DOHH2 (cell line): ENCODE data around the gene RLF.

ENCODE experiments used
- H3F3A ChIP-seq: fragments of 200-600 bp; sonication (generic), shearing (Covaris generic); 2 replicates; pipeline ENCODE4 v1.6.0; 2016; ENCODE audit warnings: antibody characterized with exemption, mild to moderate bottlenecking; ENCODE audit not compliant: control insufficient read depth, insufficient read depth
- H3K27ac ChIP-seq: fragments of 200-600 bp; sonication (generic); 2 replicates; pipeline ENCODE4 v1.5.1; 2014; ENCODE audit warnings: low read depth, mild to moderate bottlenecking, low read length, moderate library complexity
- H3K27me3 ChIP-seq: fragments of 200-600 bp; sonication (generic); 2 replicates; pipeline ENCODE4 v1.6.1; 2014; ENCODE audit warnings: mild to moderate bottlenecking, low read length, mixed read lengths; ENCODE audit not compliant: control insufficient read depth
- H3K36me3 ChIP-seq: fragments of 200-600 bp; sonication (generic); 2 replicates; pipeline ENCODE4 v1.6.1; 2014; ENCODE audit warnings: mild to moderate bottlenecking, low read length, moderate library complexity, mixed read lengths; ENCODE audit not compliant: control insufficient read depth
- H3K4me1 ChIP-seq: fragments of 200-600 bp; sonication (generic); 2 replicates; pipeline ENCODE4 v1.6.1; 2014; ENCODE audit warnings: mild to moderate bottlenecking, low read length, mixed read lengths; ENCODE audit not compliant: control insufficient read depth
- H3K4me2 ChIP-seq: fragments of 200-600 bp; sonication (generic); 2 replicates; pipeline ENCODE4 v1.6.0; 2014; ENCODE audit warnings: mild to moderate bottlenecking, low read length, moderate library complexity
- H3K4me3 ChIP-seq: fragments of 200-600 bp; sonication (generic); 2 replicates; pipeline ENCODE4 v1.5.1; 2014; ENCODE audit warnings: mild to moderate bottlenecking, low read length, mixed read lengths
- H3K79me2 ChIP-seq: fragments of 200-600 bp; sonication (generic); 2 replicates; pipeline ENCODE4 v1.6.1; 2014; ENCODE audit warnings: mild to moderate bottlenecking, low read length, mixed read lengths; ENCODE audit not compliant: control insufficient read depth
- H3K9me2 ChIP-seq: fragments of 200-600 bp; sonication (generic); replicated peaks from 2 replicates; pipeline ENCODE4 v1.6.1; 2014; ENCODE audit warnings: mild to moderate bottlenecking, low read length, mixed read lengths; ENCODE audit not compliant: control insufficient read depth
- H3K9me3 ChIP-seq: fragments of 200-600 bp; sonication (generic); 2 replicates; pipeline ENCODE4 v1.6.1; 2014; ENCODE audit warnings: antibody characterized with exemption, low read length, mixed read lengths; ENCODE audit not compliant: control insufficient read depth, insufficient read depth
- H4K20me1 ChIP-seq: fragments of 200-600 bp; sonication (generic); 2 replicates; pipeline ENCODE4 v1.6.0; 2014; ENCODE audit warnings: low read depth, mild to moderate bottlenecking, antibody characterized with exemption, low read length, moderate library complexity; ENCODE audit not compliant: control insufficient read depth, insufficient read depth
- CTCF ChIP-seq: fragments of 200-600 bp; sonication (generic); IDR thresholded peaks from one replicate; pipeline ENCODE4 v1.5.1; 2014; ENCODE audit warnings: antibody characterized with exemption, mild to moderate bottlenecking, low read depth, low read length; ENCODE audit not compliant: poor library complexity, severe bottlenecking
- EZH2phosphoT487 ChIP-seq: fragments of 200-600 bp; sonication (generic); IDR thresholded peaks from 2 replicates; pipeline ENCODE4 v1.6.1; 2017; ENCODE audit warnings: borderline replicate concordance, mild to moderate bottlenecking, antibody characterized with exemption, low read length, moderate library complexity, mixed read lengths

The RLF gene

GRCh38 chr1:40161125-40161887 is at the start of gene RLF:
Gene RLF, plus strand, starts transcription at chr1:40161387. Its CDS starts 13 bp downstream, at chr1:40161400.
- H3K36me3 ChIP-seq: peaks cover 16% of the 10 kb centered on the region; the same call in 1 of the 2 replicates
- no peaks in the 10 kb centered on the region for H3K9me2 ChIP-seq
- peaks cover 36% of the 10 kb centered on the region for H3K4me1 ChIP-seq
- H4K20me1 ChIP-seq: peaks cover 40% of the 10 kb centered on the region
- H3K9me3 ChIP-seq: no peaks in the 10 kb centered on the region
- TF ChIP-seq EZH2phosphoT487 (no peak), CTCF (no peak)
- peak within 1 kb of the TSS; percentile 90 for H3K4me3 ChIP-seq
- H3F3A ChIP-seq: 0 out of 2 replicates have a peak, but pooled peaks cover 4% of the 10 kb centered on the region
- peak within 1 kb of the TSS; percentile 46 for H3K27ac ChIP-seq
- peaks cover 55% of the 10 kb centered on the region for H3K79me2 ChIP-seq
- peak within 1 kb of the TSS; percentile 75 for H3K4me2 ChIP-seq
- no peaks in the 10 kb centered on the region for H3K27me3 ChIP-seq

- H3K79me2 ChIP-seq: no peaks in the 10 kb centered on the region
- no peaks in the 10 kb centered on the region for H3K9me2 ChIP-seq
- H3K36me3 ChIP-seq: no peaks in the 10 kb centered on the region
- H3K27me3 ChIP-seq: peaks cover 14% of the 10 kb centered on the region; the same call in 1 of the 2 replicates
- no peaks in the 10 kb centered on the region for H4K20me1 ChIP-seq
- H3K4me1 ChIP-seq: no peaks in the 10 kb centered on the region
- H3K4me3 ChIP-seq: no peak overlapping the region
- H3K4me2 ChIP-seq: no peak overlapping the region
- TF ChIP-seq CTCF (no peak), EZH2phosphoT487 (no peak)
- peaks cover 22% of the 10 kb centered on the region for H3K9me3 ChIP-seq
- no peaks in the 10 kb centered on the region for H3F3A ChIP-seq
- no peak overlapping the region for H3K27ac ChIP-seq
These were observed 46.8 kb upstream of the RLF start for GRCh38 chr1:40114400-40114799.

- TF ChIP-seq CTCF (no peak), EZH2phosphoT487 (no peak)
- H3K27me3 ChIP-seq: peaks cover 17% of the 10 kb centered on the region
These were observed 41.1 kb upstream of the RLF start for GRCh38 chr1:40120128-40120527.

More at GRCh38 chr1:40120128-40120527, 41.1 kb upstream of the RLF start:
- Histone ChIP-seq H3K79me2 (no peaks in the 10 kb centered on the region), H3K9me3 (no peaks in the 10 kb centered on the region), H4K20me1 (no peaks in the 10 kb centered on the region), H3K36me3 (no peaks in the 10 kb centered on the region), H3K4me3 (no peak overlapping the region), H3F3A (no peaks in the 10 kb centered on the region), H3K4me2 (no peak overlapping the region), H3K4me1 (no peaks in the 10 kb centered on the region), H3K27ac (no peak overlapping the region), H3K9me2 (no peaks in the 10 kb centered on the region)
